Suprapubic skin (tissue), 4 donors: ENCODE data around the gene KIT. TPM values are rescaled to one million over a fixed set of nuclear protein-coding genes. Genes with fewer than 3 reads are reported as not detected.

Source experiments
- DNase-seq, 2 donors: peaks; one replicate each; pipeline ENCODE4 v3.0.0-alpha.2; 2019; ENCODE audit warnings: low spot score in 2 of 2
- H3K27ac ChIP-seq: fragments of 200-600 bp; sonication (generic); one replicate; pipeline ENCODE4 v1.5.1; 2019
- H3K27me3 ChIP-seq: fragments of 200-600 bp; sonication (generic); one replicate; pipeline ENCODE4 v1.5.1; 2019
- H3K36me3 ChIP-seq: fragments of 200-600 bp; sonication (generic); one replicate; pipeline ENCODE4 v1.5.1; 2019
- H3K4me1 ChIP-seq: fragments of 200-600 bp; sonication (generic); one replicate; pipeline ENCODE4 v1.5.1; 2019
- H3K4me3 ChIP-seq: fragments of 200-600 bp; sonication (generic); one replicate; pipeline ENCODE4 v1.5.1; 2019; ENCODE audit warnings: mild to moderate bottlenecking
- H3K9me3 ChIP-seq: fragments of 200-600 bp; sonication (generic); one replicate; pipeline ENCODE4 v1.5.1; 2019
- CTCF ChIP-seq, 2 donors: fragments of 200-600 bp in 1 of 2; fragments of 450-650 bp in 1 of 2; sonication (generic) in 1 of 2; IDR thresholded peaks; one replicate each; pipeline ENCODE4 v1.5.1; 2016 to 2019; ENCODE audit warnings: antibody characterized with exemption in 2 of 2, mild to moderate bottlenecking in 1 of 2, moderate library complexity in 1 of 2
- EP300 ChIP-seq: sonication (generic); formaldehyde crosslinking; IDR thresholded peaks from one replicate; pipeline ENCODE4 v1.6.1; 2017; ENCODE audit warnings: antibody characterized with exemption
- POLR2A ChIP-seq, 2 donors: fragments of 450-650 bp; IDR thresholded peaks; one replicate each; pipeline ENCODE4 v1.6.1; 2017; ENCODE audit warnings: antibody characterized with exemption in 2 of 2, mild to moderate bottlenecking in 2 of 2, moderate library complexity in 2 of 2
- POLR2AphosphoS5 ChIP-seq, 3 donors: sonication (generic); formaldehyde crosslinking; IDR thresholded peaks; one replicate each; pipeline ENCODE4 v1.6.1; 2017; ENCODE audit warnings: antibody characterized with exemption in 3 of 3
- WGBS: methylation state at CpG from one replicate; pipeline ENCODE4 v1.1.5; 2018; 5-methylcytosine and 5-hydroxymethylcytosine counted together
- total RNA-seq, 4 donors: library from RNA; depleted of rRNA; stranded (reverse); fragments of >200 nt; gene quantifications; one replicate each; pipeline ENCODE4 v1.1.0, GENCODE V29; 2016

KIT gene
- total RNA-seq, 4 donors from 2014 or later, result 17.8 to 72.7 (median 56.1) TPM

- H3K4me1 ChIP-seq, result peaks cover 34% of the 10 kb centered on the region
- no peaks in the 10 kb centered on the region for H3K9me3 ChIP-seq
- 33% methylated on average over 5 of the region's 5 CpGs for WGBS
- peak overlapping the region; percentile 54 for H3K4me3 ChIP-seq
- no peak overlapping the region for H3K27ac ChIP-seq
- no peaks in the 10 kb centered on the region for H3K36me3 ChIP-seq
- TF ChIP-seq POLR2A (IDR thresholded peaks at IDR 0.05) (no peak), POLR2AphosphoS5 (IDR thresholded peaks at IDR 0.05) (no peak), EP300 (no peak), CTCF (IDR thresholded peaks at IDR 0.05) (no peak)
- H3K27me3 ChIP-seq, result peaks cover 25% of the 10 kb centered on the region
- DNase-seq, result no peak
Observed at GRCh38 chr4:54661169-54661568, 3.4 kb downstream of the KIT start.

- DNase-seq, result no peak
- 56% methylated on average over 4 of the region's 4 CpGs for WGBS
- Histone ChIP-seq H3K4me1 (peaks cover 34% of the 10 kb centered on the region), H3K4me3 (peak overlapping the region; percentile 54), H3K36me3 (no peaks in the 10 kb centered on the region), H3K27me3 (peaks cover 25% of the 10 kb centered on the region), H3K9me3 (no peaks in the 10 kb centered on the region), H3K27ac (no peak overlapping the region)
- TF ChIP-seq POLR2A (IDR thresholded peaks at IDR 0.05) (no peak), EP300 (no peak), CTCF (IDR thresholded peaks at IDR 0.05) (no peak), POLR2AphosphoS5 (IDR thresholded peaks at IDR 0.05) (no peak)
Observed at GRCh38 chr4:54661686-54662085, 3.9 kb downstream of the KIT start.

- peaks cover 21% of the 10 kb centered on the region for H3K27me3 ChIP-seq
- WGBS, result 97% methylated on average over 3 of the region's 3 CpGs
Observed at GRCh38 chr4:54662123-54662522, 4.4 kb downstream of the KIT start.

GRCh38 chr4:54662901-54663585 lies 5.3 kb downstream of the KIT start:
- WGBS, result 59% methylated on average over 6 of the region's 6 CpGs
- H3K9me3 ChIP-seq, result no peaks in the 10 kb centered on the region
- H3K4me1 ChIP-seq, result peaks cover 23% of the 10 kb centered on the region
- TF ChIP-seq CTCF (IDR thresholded peaks at IDR 0.05), result no peak
- no peak for TF ChIP-seq EP300
- TF ChIP-seq POLR2AphosphoS5 (IDR thresholded peaks at IDR 0.05), result no peak
- TF ChIP-seq POLR2A (IDR thresholded peaks at IDR 0.05), result no peak
- no peak for DNase-seq
- H3K27me3 ChIP-seq, result peaks cover 12% of the 10 kb centered on the region
- H3K36me3 ChIP-seq, result no peaks in the 10 kb centered on the region
- no peak overlapping the region for H3K27ac ChIP-seq
- no peak overlapping the region for H3K4me3 ChIP-seq

More at GRCh38 chr4:54662123-54662522, 4.4 kb downstream of the KIT start:
- Histone ChIP-seq H3K9me3 (no peaks in the 10 kb centered on the region), H3K4me1 (peaks cover 32% of the 10 kb centered on the region), H3K36me3 (no peaks in the 10 kb centered on the region), H3K27ac (no peak overlapping the region), H3K4me3 (no peak overlapping the region)
- TF ChIP-seq EP300 (no peak), POLR2A (IDR thresholded peaks at IDR 0.05) (no peak), CTCF (IDR thresholded peaks at IDR 0.05) (no peak), POLR2AphosphoS5 (IDR thresholded peaks at IDR 0.05) (no peak)
- no peak for DNase-seq

GRCh38 chr4:54664400-54664799 lies 6.6 kb downstream of the KIT start:
- no peaks in the 10 kb centered on the region for H3K36me3 ChIP-seq
- H3K27ac ChIP-seq, result no peak overlapping the region
- H3K27me3 ChIP-seq, result peaks cover 9% of the 10 kb centered on the region
- no peak for DNase-seq
- 82% methylated on average over 6 of the region's 6 CpGs for WGBS
- no peak overlapping the region for H3K4me3 ChIP-seq
- H3K4me1 ChIP-seq, result peaks cover 9% of the 10 kb centered on the region
- no peaks in the 10 kb centered on the region for H3K9me3 ChIP-seq
- no peak for TF ChIP-seq POLR2AphosphoS5 (IDR thresholded peaks at IDR 0.05)
- TF ChIP-seq CTCF (IDR thresholded peaks at IDR 0.05), result no peak
- no peak for TF ChIP-seq POLR2A (IDR thresholded peaks at IDR 0.05)
- no peak for TF ChIP-seq EP300
